NCI-H2227 treated with DMSO at 0.1 percent for 48 hours (cell line): ENCODE results near the gene DEAF1.
"Not testable (repeated sequence)": the region's sequence is repeated elsewhere in the genome, so short reads cannot be mapped to it uniquely, and the experiment has no call there.

Experiments
- DNase-seq: peaks from one replicate; lab custom pipeline; 2025; lab: John Stamatoyannopoulos, UW

The DEAF1 gene

GRCh38 chr11:678297-678696, 16.7 kb downstream of the DEAF1 start:
- DNase-seq = no peak

GRCh38 chr11:674406-674805, 20.6 kb downstream of the DEAF1 start:
- no peak for DNase-seq

DNA sequence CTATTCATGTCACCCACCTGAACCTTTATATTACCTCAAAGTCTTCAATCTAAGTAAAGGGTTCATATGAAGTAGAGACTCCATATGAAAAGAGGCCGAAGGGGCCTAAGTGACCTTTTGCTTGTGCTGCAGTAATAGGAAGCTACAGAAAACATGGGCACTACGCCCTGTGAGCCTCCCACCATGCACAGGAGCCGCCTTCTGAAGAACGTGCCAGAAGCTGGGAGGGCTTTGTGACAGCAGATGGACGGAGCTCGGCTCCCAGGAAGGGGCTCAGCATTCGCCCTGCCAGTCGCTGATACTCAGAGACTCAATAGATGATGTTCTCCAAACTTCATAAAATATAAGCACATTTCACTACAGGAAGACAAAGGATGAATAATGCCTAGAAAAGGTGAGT, 21.2 kb downstream of the DEAF1 start:
- DNase-seq = no peak

DNA sequence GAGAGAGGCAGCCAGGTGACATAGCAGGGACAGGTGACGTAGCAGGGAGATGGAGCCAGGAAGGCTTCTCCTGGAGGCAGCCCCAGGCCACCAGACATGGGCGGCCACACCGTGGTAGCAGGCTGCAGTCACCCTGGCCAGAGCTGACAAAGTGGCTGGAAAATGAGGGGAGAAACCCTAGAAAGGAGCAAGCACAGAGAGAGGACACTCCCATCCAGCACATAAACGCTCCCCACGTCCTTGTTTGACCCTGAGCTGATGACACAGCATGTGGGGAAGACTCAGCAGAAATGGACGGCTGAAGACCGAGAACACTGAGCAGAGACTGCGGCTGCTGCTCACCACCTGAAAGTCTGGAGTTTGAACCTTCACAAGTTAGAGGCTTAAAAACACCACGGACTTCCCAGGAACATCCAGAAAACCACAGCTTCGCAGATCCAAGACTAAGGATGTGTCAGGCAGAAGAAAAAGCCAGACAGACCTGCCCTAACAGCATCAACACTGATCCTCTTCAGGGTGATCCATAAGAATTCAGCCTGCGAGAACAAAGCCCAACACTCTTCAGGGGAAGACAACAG, 29.2 kb downstream of the DEAF1 start:
- DNase-seq = peak; percentile 70

DNA sequence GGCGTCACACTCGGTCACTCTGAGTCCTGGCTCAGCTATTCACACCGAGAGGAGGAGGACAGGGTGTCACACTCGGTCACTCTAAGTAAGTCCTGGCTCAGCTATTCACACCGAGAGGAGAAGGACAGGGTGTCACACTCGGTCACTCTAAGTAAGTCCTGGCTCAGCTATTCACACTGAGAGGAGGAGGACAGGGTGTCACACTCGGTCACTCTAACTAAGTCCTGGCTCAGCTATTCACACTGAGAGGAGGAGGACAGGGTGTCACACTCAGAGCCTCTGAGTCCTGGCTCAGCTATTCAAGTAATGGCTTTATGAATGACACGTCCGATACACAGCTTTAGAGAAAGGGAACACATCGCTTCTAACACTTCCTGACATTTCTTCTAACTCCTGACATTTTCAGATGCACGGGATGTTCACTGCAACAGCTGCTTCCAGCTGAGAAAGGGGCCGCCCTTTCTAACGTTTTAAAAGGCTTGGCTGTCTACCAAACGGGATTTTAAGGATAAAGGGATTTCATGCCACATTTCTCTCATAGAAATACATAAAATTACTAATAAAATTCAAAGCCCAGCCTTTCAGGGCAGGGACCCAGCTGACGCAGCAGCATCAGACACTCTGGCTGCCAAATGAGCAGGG, 29.8 kb downstream of the DEAF1 start:
- DNase-seq = peak; percentile 60

DNA sequence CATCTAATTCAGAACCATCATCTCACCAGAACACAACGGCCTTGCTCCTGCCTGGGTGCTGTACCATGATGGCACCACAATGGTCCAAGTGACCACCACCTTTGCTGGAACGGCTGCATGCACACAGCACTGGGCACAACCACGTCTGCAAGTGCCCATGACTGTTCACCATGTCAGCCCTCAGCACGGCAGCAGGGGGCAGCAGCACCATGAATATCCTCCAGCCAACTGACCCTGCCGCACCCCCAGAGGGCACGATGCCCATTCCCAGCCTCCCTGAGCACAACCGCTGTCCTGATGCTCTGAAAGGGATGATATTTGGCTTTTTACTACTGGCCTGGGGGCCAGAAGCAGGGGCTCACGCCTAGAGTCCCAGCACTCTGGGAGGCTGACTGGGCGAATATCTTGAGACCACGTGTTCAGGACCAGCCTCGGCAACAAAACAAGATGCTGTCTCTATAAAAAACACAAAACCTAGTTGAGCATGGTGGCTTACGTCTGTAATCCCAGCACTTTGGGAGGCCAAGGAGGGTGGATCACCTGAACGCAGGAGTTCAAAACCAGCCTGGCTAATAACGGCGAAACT, 32.2 kb downstream of the DEAF1 start:
- DNase-seq = peak; percentile 21

DNA sequence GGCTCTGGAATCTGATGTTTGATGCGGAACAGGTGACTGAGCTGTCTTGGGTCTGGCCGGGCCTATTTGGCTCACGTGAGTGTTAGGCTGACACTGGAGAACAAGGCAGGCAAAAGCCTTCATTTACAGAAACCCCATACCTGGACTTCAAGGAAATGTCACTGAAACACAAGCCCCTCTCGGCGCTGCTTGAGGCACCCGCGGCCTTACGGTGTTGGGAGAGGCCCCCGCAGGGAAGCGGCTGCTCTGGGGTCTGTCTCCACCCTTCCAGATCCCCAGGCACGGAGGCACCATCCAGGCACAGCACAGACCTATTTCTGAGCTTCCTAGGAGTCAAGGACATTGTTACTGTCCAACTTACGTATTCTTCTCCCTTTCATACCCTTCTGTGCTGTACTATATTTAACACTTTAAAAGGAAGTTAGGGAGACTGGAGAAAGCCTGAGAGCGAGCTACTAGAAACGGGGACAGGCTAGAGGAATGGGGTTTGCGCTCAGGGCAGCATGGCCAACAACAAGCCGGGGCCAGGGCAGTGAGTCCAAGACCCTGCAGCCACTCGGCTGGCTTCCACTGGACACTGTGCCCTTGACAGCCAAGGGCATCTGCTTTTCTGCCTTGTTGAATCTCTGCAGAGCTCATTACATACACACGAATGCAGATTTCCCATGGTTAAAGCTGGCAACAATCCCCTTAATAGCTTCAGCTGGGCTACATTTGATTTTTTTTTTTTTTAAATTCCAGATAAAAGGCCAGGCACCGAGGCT, 34.2 kb downstream of the DEAF1 start:
- DNase-seq = no peak

DNA sequence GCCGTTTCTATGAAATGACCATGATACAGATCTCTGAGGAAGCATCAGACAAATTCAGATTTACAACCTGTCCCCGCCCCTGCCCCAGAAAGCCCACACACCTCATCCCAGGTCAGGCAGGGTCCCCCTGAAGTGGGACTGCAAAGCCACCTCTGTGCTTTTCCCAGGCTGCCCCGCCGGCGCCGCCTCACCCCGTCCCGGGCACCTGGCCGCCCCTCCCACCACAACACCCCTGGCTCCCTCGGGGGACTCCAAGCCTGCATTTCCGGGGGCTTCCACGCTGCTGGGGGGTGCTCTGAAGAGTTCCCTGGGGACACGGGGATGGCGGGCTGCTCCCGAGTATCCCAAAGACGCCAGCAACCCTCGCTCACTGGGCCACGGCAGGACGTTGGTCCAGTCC, 34.7 kb downstream of the DEAF1 start:
- DNase-seq = no peak

DNA sequence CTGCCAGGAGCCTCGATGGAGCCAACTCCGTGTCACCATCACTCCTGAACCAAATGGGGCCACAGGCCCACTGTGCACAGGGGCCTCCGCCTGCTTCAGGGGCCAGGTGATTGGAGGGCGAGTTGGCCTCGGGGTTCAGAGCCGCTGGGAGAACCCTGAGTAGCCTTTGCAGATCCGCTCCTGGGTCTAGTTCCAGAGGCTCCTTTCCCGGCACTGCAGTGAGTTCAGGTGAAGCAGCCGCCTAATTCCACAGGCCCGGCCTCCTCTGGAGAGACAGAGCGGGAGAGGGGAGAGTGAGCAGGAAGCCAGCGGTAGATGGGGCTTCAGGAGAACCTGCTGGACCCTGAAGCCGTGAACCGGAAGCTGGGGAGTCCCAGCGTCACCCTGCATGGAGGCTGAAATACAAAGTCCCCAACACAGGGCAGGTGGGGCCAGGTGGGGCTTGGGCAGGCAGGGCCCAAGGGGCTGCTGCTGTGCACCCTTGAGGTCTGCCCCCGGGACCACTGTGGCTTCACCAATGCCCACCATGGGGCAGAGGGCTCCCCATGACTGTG, 35.4 kb downstream of the DEAF1 start:
- DNase-seq = no peak

- DNase-seq = no peak
Observed at GRCh38 chr11:657691-658126, 37.3 kb downstream of the DEAF1 start.

GRCh38 chr11:656866-657265, 38.2 kb downstream of the DEAF1 start:
- no peak for DNase-seq

GRCh38 chr11:656426-656825, 38.6 kb downstream of the DEAF1 start:
- DNase-seq = no peak

- no peak for DNase-seq
Observed at GRCh38 chr11:655036-655726, 39.8 kb downstream of the DEAF1 start.

DNA sequence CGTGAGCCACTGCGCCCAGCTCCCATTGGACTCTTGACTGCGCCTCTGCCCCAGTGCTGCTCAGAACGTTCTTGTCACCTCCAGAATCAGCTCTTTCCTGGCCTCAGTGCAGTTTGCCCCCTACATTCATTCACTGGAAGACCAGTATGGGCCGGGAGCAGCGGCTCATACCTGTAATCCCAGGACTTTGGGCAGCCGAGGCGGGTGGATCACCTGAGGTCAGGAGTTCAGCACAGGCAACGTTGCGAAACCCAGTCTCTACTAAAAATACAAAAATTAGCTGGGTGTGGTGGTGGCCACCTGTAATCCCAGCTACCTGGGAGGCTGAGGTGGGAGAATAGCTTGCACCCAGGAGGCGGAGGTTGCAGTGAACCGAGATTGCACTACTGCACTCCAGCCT, 40.6 kb downstream of the DEAF1 start:
- DNase-seq = not testable (repeated sequence)

DNA sequence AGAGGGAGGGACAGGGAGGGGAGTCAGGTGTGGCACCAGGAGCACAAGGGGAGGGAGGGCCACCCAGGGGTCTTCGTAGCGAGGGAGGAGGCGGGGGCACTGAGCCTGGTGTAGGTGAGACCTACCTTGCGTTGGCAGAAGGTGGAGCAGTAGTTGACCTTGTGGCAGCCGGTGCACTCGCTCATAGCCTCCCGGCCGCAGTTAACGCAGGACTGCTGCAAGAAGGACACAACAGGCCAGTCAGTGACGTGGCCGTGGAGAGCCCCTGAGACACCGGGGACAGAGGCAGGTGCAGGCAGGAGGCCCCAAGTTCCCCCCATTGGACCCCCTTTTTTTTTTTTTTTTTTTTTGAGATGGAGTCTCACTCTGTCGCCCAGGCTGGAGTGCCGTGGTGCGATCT, 41.2 kb downstream of the DEAF1 start:
- no peak for DNase-seq

- DNase-seq = not testable (repeated sequence)
Observed at GRCh38 chr11:653136-653535, 41.9 kb downstream of the DEAF1 start.

GRCh38 chr11:650482-650881, 44.5 kb downstream of the DEAF1 start:
- DNase-seq = no peak

DNA sequence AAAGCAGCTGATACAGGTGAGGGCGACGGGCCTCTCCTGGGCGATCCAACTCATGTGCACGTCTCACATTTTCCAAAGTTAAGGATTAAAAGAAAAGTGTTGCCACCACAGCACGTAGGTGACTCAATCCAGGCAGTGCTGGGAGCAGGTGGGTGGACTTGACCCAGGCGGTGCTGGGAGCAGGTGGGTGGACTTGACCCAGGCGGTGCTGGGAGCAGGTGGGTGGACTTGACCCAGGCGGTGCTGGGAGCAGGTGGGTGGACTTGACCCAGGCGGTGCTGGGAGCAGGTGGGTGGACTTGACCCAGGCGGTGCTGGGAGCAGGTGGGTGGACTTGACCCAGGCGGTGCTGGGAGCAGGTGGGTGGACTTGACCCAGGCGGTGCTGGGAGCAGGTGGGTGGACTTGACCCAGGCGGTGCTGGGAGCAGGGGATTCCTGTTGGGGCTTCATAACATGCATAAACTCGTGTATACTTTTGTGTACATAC, 47.3 kb downstream of the DEAF1 start:
- not testable (repeated sequence) for DNase-seq

GRCh38 chr11:646214-646613, 48.8 kb downstream of the DEAF1 start:
- no peak for DNase-seq

DNA sequence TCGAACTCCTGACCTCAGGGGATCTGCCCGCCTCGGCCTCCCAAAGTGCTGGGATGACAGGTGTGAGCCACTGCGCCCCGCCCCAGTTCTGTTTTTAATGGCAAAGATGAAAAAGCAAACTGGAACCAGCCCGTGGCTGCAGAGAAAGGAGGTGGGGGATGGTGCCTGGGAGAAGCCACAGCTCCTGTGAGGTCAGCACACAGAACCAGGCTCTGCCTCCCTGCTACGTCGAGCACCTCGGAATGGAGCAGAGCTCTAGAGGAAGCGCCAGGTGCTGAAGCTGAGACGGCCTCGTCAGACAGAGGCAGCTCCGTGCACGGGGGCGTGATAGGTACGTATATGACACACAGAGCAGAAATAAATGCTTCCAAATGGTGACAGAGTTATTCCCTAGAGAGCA, 49.5 kb downstream of the DEAF1 start:
- no peak for DNase-seq

GRCh38 chr11:643849-644738, 50.9 kb downstream of the DEAF1 start:
- DNase-seq = no peak
